Karpas-422 (cell line): Measurements from ENCODE around the gene SH2D3A. TPM values are rescaled to one million over a fixed set of nuclear protein-coding genes. Genes with fewer than 3 reads are reported as not detected.
A peak's percentile ranks its signal among the peaks of the same experiment; 100 is the strongest.
"Not testable (repeated sequence)": the region's sequence is repeated elsewhere in the genome, so short reads cannot be mapped to it uniquely, and the experiment has no call there.

Experiments used
- DNase-seq: peaks from one replicate; pipeline ENCODE4 v3.0.0-alpha.2; 2015
- H2AFZ ChIP-seq: fragments of 200-600 bp; sonication (generic); 2 replicates; pipeline ENCODE4 v1.6.1; 2014; ENCODE audit warnings: antibody characterized with exemption, low read length, mixed read lengths
- H3K27ac ChIP-seq: fragments of 200-600 bp; sonication (generic); 2 replicates; pipeline ENCODE4 v1.5.1; 2014; ENCODE audit warnings: mild to moderate bottlenecking, low read length, moderate library complexity
- H3K27me3 ChIP-seq: fragments of 200-600 bp; sonication (generic); 2 replicates; pipeline ENCODE4 v1.6.1; 2014; ENCODE audit warnings: low read length, mixed read lengths
- H3K36me3 ChIP-seq: fragments of 200-600 bp; sonication (generic); 2 replicates; pipeline ENCODE4 v1.6.1; 2014; ENCODE audit warnings: low read length, mixed read lengths; ENCODE audit not compliant: insufficient read depth
- H3K4me1 ChIP-seq: fragments of 200-600 bp; sonication (generic); 2 replicates; pipeline ENCODE4 v1.6.1; 2014; ENCODE audit warnings: mild to moderate bottlenecking, low read length, mixed read lengths
- H3K4me2 ChIP-seq: fragments of 200-600 bp; sonication (generic); 2 replicates; pipeline ENCODE4 v1.6.1; 2014; ENCODE audit warnings: low read length, low read depth, mild to moderate bottlenecking; ENCODE audit not compliant: poor library complexity, severe bottlenecking
- H3K4me3 ChIP-seq: fragments of 200-600 bp; sonication (generic); 2 replicates; pipeline ENCODE4 v1.5.1; 2014; ENCODE audit warnings: mild to moderate bottlenecking, antibody characterized with exemption, low read length, mixed read lengths
- H3K79me2 ChIP-seq: fragments of 200-600 bp; sonication (generic); 2 replicates; pipeline ENCODE4 v1.6.1; 2014; ENCODE audit warnings: mild to moderate bottlenecking, low read length, mixed read lengths
- H3K9ac ChIP-seq: fragments of 200-600 bp; sonication (generic); 2 replicates; pipeline ENCODE4 v1.6.0; 2014; ENCODE audit warnings: low read length
- H3K9me2 ChIP-seq: fragments of 200-600 bp; sonication (generic), shearing (Covaris generic); replicated peaks from 2 replicates; pipeline ENCODE4 v1.6.0; 2014; ENCODE audit warnings: mild to moderate bottlenecking, low read length, moderate library complexity; ENCODE audit not compliant: insufficient read depth
- H3K9me3 ChIP-seq: fragments of 300-700, 200-600 bp; sonication (generic); 2 replicates; pipeline ENCODE4 v1.6.1; 2014; ENCODE audit warnings: low read length, mixed read lengths
- H4K20me1 ChIP-seq: fragments of 200-600 bp; sonication (generic); 2 replicates; pipeline ENCODE4 v1.6.1; 2014; ENCODE audit warnings: mild to moderate bottlenecking, antibody characterized with exemption, low read length, low read depth; ENCODE audit not compliant: insufficient read depth
- total RNA-seq: library from RNA; depleted of rRNA; stranded (reverse); fragments of >200 nt; shearing (Covaris generic); gene quantifications from 2 replicates; pipeline ENCODE4 v1.2.3, GENCODE V29; 2014; ENCODE audit warnings: low replicate concordance

The SH2D3A gene
- total RNA-seq, 1 experiment from 2014 or later, result 3.3 TPM

GRCh38 chr19:6772028-6772865 is 5.0 kb upstream of the SH2D3A start, which contains the start of gene VAV1:
TSS of gene VAV1 (plus strand) at chr19:6772708. CDS start at chr19:6772808, 100 bp downstream.
- H3K4me1 ChIP-seq, result peaks cover 36% of the 10 kb centered on the region
- H3K9ac ChIP-seq, result peak within 1 kb of the TSS; percentile 95

GRCh38 chr19:6771648-6772027 is 4.4 kb upstream of the SH2D3A start:
- not testable (repeated sequence) for H3K9me2 ChIP-seq, H3K4me3 ChIP-seq, H3K36me3 ChIP-seq, H3K27ac ChIP-seq, DNase-seq, H3K4me2 ChIP-seq, H3K9me3 ChIP-seq, H3K27me3 ChIP-seq, H3K9ac ChIP-seq, H2AFZ ChIP-seq
- Histone ChIP-seq H3K4me1 (peaks cover 39% of the 10 kb centered on the region), H3K79me2 (peaks cover 34% of the 10 kb centered on the region), H4K20me1 (peaks cover 11% of the 10 kb centered on the region; the same call in 1 of the 2 replicates)

More at GRCh38 chr19:6772028-6772865, 5.0 kb upstream of the SH2D3A start, which contains the start of gene VAV1:
- Histone ChIP-seq H3K4me3 (peak within 1 kb of the TSS; percentile 89), H3K79me2 (peaks cover 40% of the 10 kb centered on the region), H3K9me2 (no peaks in the 10 kb centered on the region), H3K4me2 (peak within 1 kb of the TSS; percentile 93), H4K20me1 (peaks cover 15% of the 10 kb centered on the region; the same call in 1 of the 2 replicates), H3K27ac (peak within 1 kb of the TSS; percentile 96), H3K9me3 (no peaks in the 10 kb centered on the region), H3K36me3 (peaks cover 7% of the 10 kb centered on the region), H3K27me3 (no peaks in the 10 kb centered on the region), H2AFZ (no peak within 1 kb of the TSS)
- peak; percentile 95 for DNase-seq

- Histone ChIP-seq H3K4me2 (no peak overlapping the region), H3K27ac (no peak overlapping the region), H3K79me2 (peaks cover 11% of the 10 kb centered on the region), H2AFZ (no peak overlapping the region), H4K20me1 (no peaks in the 10 kb centered on the region), H3K9ac (no peak overlapping the region), H3K9me2 (no peaks in the 10 kb centered on the region), H3K4me1 (peaks cover 36% of the 10 kb centered on the region), H3K27me3 (no peaks in the 10 kb centered on the region), H3K36me3 (no peaks in the 10 kb centered on the region), H3K4me3 (no peak overlapping the region), H3K9me3 (no peaks in the 10 kb centered on the region)
- peak; percentile 82 for DNase-seq
These were observed 1.9 kb upstream of the SH2D3A start for GRCh38 chr19:6769006-6769619.

- H2AFZ ChIP-seq, result peak overlapping the region; percentile 15; the same call in 1 of the 2 replicates
These were observed 1.1 kb upstream of the SH2D3A start for GRCh38 chr19:6768236-6768785.

GRCh38 chr19:6767081-6767356 is 216 bp downstream of the SH2D3A start:
- Histone ChIP-seq H3K27ac (no peak overlapping the region), H3K9me2 (no peaks in the 10 kb centered on the region), H2AFZ (peak overlapping the region; percentile 95), H3K27me3 (no peaks in the 10 kb centered on the region), H3K4me2 (peak overlapping the region; percentile 95), H3K4me3 (peak overlapping the region; percentile 78), H3K9ac (peak overlapping the region; percentile 74), H3K4me1 (peaks cover 26% of the 10 kb centered on the region), H3K79me2 (no peaks in the 10 kb centered on the region), H3K36me3 (no peaks in the 10 kb centered on the region), H4K20me1 (no peaks in the 10 kb centered on the region), H3K9me3 (no peaks in the 10 kb centered on the region)
- DNase-seq, result peak; percentile 73

More at GRCh38 chr19:6768236-6768785, 1.1 kb upstream of the SH2D3A start:
- no peak overlapping the region for H3K27ac ChIP-seq
- peaks cover 33% of the 10 kb centered on the region for H3K4me1 ChIP-seq
- H3K79me2 ChIP-seq, result peaks cover 5% of the 10 kb centered on the region; the same call in 1 of the 2 replicates
- no peaks in the 10 kb centered on the region for H4K20me1 ChIP-seq
- no peak overlapping the region for H3K9ac ChIP-seq
- H3K36me3 ChIP-seq, result no peaks in the 10 kb centered on the region
- H3K9me3 ChIP-seq, result no peaks in the 10 kb centered on the region
- peak overlapping the region; percentile 95 for H3K4me2 ChIP-seq
- H3K27me3 ChIP-seq, result no peaks in the 10 kb centered on the region
- H3K4me3 ChIP-seq, result peak overlapping the region; percentile 78
- no peaks in the 10 kb centered on the region for H3K9me2 ChIP-seq
- DNase-seq, result no peak

GRCh38 chr19:6766357-6767080 is 716 bp downstream of the SH2D3A start:
- H3K4me2 ChIP-seq, result peak overlapping the region; percentile 95
- H3K9ac ChIP-seq, result peak overlapping the region; percentile 74
- no peaks in the 10 kb centered on the region for H3K36me3 ChIP-seq
- peak overlapping the region; percentile 95 for H2AFZ ChIP-seq
- H3K27me3 ChIP-seq, result no peaks in the 10 kb centered on the region
- no peaks in the 10 kb centered on the region for H3K79me2 ChIP-seq
- no peak for DNase-seq
- H3K27ac ChIP-seq, result no peak overlapping the region
- H3K9me2 ChIP-seq, result no peaks in the 10 kb centered on the region
- no peaks in the 10 kb centered on the region for H4K20me1 ChIP-seq
- H3K4me3 ChIP-seq, result peak overlapping the region; percentile 78
- H3K9me3 ChIP-seq, result no peaks in the 10 kb centered on the region
- H3K4me1 ChIP-seq, result peaks cover 26% of the 10 kb centered on the region

- Histone ChIP-seq H4K20me1 (no peaks in the 10 kb centered on the region), H3K4me1 (peaks cover 26% of the 10 kb centered on the region), H3K4me2 (peak overlapping the region; percentile 95), H3K9me3 (no peaks in the 10 kb centered on the region), H3K79me2 (no peaks in the 10 kb centered on the region), H3K9ac (peak overlapping the region; percentile 74; the same call in 1 of the 2 replicates), H2AFZ (no peak overlapping the region), H3K36me3 (no peaks in the 10 kb centered on the region), H3K27ac (no peak overlapping the region), H3K27me3 (no peaks in the 10 kb centered on the region), H3K4me3 (peak overlapping the region; percentile 78), H3K9me2 (no peaks in the 10 kb centered on the region)
- no peak for DNase-seq
These were observed 1.4 kb downstream of the SH2D3A start for GRCh38 chr19:6765738-6766356.
